CD4-positive, alpha-beta T cell treated with Interleukin-17A for 4 hours (primary cell): ENCODE results near the gene RAP2A.

ENCODE experiments used
- DNase-seq: peaks from one replicate; pipeline ENCODE4 v3.0.0-alpha.2; 2020; ENCODE audit warnings: mixed read lengths

RAP2A gene

DNA sequence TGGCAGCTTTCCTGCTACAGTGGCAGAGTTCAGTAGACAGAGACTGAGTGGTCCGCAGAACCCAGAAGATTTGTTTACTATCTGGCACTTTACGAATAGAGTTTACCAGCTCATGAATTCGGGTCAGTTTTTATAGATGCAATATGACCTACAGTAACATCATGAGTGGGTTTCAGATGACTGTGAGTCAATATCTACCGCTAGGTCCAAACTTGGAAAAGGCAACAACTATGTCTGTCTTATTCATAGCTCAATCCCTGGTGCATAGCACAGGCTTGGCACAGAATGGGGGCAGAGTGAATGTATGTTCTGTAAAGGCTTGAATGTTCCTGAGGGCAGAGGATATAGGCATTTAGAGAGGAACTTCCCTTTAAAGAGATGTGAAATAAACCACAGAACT lies 65.2 kb downstream of the RAP2A start:
- DNase-seq = no peak

DNA sequence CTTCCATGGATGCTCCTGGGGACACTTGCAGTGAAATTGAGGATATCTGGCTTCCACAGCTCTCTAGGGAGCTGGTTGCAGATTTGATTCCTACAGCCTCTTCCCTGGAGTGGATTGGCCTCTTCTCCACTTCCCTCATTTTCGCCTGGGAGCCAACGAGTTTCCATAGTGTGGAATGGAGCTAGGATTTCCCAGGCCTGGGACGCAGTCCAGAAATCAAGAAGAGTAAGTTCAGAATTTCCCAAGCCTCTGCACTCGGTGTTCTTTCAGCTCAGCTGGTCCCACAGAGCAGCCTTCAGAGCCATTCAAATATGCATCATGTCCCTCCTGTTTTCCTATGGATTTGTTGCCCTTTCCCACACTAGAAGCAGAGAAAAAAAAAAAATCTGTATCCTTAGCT lies 68.2 kb downstream of the RAP2A start:
- DNase-seq = no peak

DNA sequence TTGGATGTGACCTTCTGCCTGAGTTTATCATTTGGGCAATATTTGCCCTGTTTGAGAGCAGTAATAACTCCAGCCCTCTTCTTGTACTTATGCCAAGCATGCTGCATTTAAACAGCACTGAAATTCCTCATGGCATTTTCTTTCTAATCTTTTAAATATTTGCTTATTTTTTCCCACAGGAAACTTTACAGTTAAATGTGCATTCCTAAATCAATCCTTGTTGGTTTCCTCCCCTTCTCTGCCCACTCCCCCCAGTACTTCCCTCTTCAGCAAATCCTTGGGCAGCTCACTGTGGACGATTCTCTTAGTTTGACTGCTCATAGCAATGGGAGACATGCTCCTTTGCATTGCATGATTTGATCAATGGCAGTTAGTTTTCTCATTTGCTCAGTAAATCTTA lies 68.7 kb downstream of the RAP2A start:
- no peak for DNase-seq

DNA sequence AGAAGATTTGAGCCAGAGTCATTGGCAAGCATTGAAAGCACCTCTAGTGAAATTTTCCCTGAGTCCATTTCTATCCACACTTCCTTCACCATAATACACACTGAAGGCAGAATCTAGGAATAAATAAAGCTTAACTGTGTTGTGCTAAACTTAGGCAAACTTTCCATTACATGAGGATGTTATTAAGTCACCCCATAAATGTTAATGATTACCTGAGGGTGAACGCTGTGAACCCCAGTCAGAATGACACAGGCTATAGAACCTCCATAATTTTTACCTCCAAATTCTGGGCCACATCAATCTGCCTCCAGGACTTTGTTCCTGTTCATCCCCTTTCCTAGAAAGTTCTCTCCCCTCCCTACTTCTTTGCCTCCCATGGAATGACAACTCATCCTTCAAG lies 71.0 kb downstream of the RAP2A start:
- DNase-seq = no peak

DNA sequence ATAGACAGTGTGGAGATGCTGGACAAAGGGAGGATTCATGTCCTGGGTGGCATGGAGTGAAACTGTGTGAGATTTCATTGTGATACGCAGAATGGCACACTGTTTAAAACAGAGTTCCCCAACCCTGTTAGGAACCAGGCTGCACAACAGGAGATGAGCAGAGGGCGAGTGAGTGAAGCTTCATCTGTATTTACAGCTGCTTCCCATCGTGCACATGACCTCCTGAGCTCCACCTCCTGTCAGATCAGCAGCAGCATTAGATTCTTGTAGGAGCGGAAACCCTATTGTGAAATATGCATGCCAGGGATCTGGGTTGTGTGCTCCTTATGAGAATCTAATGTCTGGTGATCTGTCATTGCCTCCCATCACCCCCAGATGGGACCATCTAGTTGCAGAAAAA lies 72.5 kb downstream of the RAP2A start:
- no peak for DNase-seq

DNA sequence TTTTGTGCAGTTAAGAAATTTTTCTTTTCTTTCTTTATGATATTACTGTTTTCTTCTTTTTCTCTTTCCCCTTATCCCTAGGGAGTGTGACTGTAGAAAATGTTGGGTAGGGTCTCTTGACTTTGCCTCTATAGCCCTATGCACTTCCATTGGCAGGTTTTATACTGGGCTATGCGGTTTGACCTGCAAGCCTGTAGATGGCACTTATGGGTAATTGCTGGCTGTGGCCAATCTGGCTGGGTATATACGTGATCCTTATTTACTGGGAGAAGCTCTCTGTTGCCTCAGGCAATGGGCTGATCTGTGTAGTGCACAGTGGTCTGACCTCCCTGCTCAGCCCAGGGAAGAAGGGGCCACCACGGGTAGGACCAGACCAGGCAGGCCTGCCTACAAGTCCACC lies 78.8 kb downstream of the RAP2A start:
- DNase-seq = no peak

DNA sequence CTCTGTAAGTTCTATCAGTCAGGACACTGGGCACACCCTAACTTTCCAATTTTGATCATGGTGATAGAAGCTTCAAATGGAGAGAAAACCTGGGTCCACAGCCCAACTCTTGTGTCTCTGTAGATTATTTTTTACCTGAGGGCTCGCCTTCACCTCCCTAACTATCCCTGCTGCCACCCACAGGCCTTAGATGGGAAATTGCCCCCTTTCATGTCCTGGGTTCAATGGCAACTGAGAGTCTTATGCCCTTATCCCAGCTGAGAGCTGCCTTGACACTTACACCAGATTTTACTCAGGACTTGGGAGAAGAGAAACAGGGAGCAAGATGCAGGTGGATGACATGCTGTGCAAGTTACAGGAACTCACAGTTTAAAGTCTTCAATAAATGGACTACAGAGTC lies 81.7 kb downstream of the RAP2A start:
- DNase-seq = no peak

DNA sequence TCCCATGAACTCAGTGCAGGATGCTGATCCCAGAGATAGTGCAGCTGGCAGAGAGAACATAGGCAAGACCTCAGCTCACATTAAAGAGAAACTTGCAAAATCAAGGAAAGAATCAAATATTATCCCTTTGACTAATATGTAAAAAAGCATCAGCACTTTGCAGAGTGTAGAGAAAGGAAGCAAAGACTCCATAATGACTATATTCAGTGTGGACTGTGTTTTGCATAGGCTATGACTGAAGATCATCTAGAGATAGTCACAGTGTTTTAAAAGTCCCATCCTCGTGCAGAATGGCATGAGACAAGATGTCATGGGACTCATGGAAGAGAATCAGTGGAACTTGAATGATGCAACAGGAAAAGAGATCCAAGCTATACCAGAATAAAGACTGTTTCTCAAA lies 84.0 kb downstream of the RAP2A start:
- DNase-seq = no peak
